Measurements from ENCODE around the gene UBL3.

UBL3 gene

DNA sequence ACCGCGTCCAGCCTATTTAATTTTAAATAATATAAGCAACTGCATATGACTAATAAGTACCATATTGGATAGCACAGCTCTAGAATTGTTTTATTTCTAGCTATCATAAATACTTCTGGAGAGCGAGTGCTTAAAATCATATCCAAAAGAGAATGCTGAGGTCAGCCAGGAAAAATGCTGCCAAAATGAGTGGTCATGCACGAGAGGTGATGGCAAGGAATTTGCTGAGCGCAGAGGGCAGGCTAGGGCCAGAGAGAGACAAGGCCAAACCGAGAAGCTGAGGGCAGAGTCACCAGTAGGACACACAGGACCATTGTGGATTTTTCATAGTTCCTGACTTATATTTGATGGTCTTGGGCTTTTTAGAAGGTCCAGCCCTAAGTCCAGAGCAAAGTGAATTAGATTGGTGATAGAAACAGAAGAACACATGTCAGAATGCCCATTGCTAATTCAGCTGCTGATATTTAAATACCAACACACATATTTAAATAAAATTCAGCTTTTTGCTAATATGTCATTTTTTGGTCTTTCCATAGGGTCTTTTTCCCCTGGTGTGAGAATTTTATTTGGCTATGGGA lies 33.6 kb upstream of the UBL3 start:
- Histone ChIP-seq H3K36me3 (ENCODE audit: control insufficient read depth, insufficient read depth, low read length) (no peaks in the 10 kb centered on the region), H3K4me3 (replicated peaks; ENCODE audit: low read depth, low read length) (no peak overlapping the region), H3K27me3 (replicated peaks; ENCODE audit: control insufficient read depth, insufficient read depth, low read length) (no peaks in the 10 kb centered on the region)
- TF ChIP-seq, protein P1, sequence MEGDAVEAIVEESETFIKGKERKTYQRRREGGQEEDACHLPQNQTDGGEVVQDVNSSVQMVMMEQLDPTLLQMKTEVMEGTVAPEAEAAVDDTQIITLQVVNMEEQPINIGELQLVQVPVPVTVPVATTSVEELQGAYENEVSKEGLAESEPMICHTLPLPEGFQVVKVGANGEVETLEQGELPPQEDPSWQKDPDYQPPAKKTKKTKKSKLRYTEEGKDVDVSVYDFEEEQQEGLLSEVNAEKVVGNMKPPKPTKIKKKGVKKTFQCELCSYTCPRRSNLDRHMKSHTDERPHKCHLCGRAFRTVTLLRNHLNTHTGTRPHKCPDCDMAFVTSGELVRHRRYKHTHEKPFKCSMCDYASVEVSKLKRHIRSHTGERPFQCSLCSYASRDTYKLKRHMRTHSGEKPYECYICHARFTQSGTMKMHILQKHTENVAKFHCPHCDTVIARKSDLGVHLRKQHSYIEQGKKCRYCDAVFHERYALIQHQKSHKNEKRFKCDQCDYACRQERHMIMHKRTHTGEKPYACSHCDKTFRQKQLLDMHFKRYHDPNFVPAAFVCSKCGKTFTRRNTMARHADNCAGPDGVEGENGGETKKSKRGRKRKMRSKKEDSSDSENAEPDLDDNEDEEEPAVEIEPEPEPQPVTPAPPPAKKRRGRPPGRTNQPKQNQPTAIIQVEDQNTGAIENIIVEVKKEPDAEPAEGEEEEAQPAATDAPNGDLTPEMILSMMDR (IDR thresholded peaks at IDR 0.05; ENCODE audit: insufficient read depth, low read length, poor library complexity, severe bottlenecking), result no peak
- DNase-seq (ENCODE audit: extremely low read depth, insufficient read length), result no peak

DNA sequence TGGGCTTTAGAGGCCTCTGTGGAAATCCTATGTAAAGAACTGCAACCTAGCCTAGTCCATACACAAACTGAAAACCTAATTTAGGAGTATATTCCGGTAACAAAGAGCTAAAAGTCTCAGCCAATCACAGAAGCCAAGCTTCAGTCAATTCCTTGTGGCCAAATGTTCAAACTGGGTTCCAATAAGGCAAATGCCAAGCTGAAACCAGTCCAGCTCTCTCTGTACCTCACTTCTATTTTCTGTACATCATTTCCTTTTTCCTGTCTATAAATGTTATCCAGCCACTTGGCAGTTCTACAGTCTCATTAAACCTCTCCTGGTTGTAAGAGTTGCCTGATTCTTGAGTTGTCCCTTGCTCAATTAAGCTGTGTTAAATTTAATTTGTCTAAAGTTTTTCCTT lies 31.7 kb upstream of the UBL3 start:
- TF ChIP-seq, protein P1 (IDR thresholded peaks at IDR 0.05; ENCODE audit: insufficient read depth, low read length, poor library complexity, severe bottlenecking), result no peak
- DNase-seq (ENCODE audit: extremely low read depth, insufficient read length), result no peak
- no peaks in the 10 kb centered on the region for H3K36me3 ChIP-seq (ENCODE audit: control insufficient read depth, insufficient read depth, low read length)
- H3K4me3 ChIP-seq (replicated peaks; ENCODE audit: low read depth, low read length), result no peak overlapping the region
- H3K27me3 ChIP-seq (replicated peaks; ENCODE audit: control insufficient read depth, insufficient read depth, low read length), result no peaks in the 10 kb centered on the region

DNA sequence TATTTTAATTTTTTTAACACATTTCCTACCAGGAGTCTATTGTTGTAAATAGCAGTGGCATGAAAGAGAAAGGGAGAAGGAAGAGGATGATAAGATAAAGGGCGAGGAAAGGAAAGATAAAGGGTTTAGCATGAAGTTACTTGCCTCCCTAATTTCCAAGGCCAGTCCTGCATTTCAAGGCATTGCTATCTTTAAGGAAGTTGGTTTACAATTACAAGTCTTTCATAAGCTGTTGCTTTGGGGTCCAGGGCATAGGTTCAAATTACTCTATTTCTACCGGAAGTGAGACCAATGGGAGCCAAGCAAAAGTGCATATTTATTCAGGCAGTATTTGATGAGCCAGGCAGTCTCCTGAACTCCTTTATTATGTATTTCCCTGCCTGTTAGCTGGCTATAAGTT lies 27.7 kb upstream of the UBL3 start:
- no peak overlapping the region for H3K4me3 ChIP-seq (replicated peaks; ENCODE audit: low read depth, low read length)
- no peaks in the 10 kb centered on the region for H3K27me3 ChIP-seq (replicated peaks; ENCODE audit: control insufficient read depth, insufficient read depth, low read length)
- TF ChIP-seq, protein P1 (IDR thresholded peaks at IDR 0.05; ENCODE audit: insufficient read depth, low read length, poor library complexity, severe bottlenecking), result no peak
- no peaks in the 10 kb centered on the region for H3K36me3 ChIP-seq (ENCODE audit: control insufficient read depth, insufficient read depth, low read length)
- no peak for DNase-seq (ENCODE audit: extremely low read depth, insufficient read length)

DNA sequence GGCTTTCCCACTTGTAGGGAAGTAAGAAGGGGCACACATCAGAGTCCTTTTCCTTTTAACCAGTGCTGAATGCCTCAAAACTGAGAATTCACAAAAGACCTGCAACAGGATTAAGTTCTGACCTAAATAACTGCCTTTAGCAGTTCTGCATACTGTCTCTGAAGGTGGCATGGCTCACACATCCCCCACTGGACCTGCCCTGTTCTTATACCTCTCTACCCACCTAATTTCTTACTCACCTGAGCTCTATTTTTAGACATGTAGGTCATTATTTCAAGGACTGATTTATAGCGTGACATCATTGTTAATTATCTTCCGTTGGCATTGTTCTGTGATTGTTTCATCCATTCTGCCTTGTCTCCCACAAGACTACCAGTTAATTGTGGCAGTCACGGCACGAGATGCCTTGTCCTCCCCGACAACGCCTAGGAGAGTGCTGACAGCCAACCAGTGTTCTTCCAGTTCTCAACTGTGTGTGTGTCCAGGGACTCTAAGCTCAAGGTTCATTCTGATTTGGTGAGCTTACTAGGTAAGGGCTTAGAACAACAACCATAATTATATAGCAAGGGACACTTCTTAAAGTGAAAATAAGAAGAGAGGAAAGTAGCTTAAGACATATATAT lies 27.1 kb upstream of the UBL3 start:
- Histone ChIP-seq H3K4me3 (replicated peaks; ENCODE audit: low read depth, low read length) (no peak overlapping the region), H3K27me3 (replicated peaks; ENCODE audit: control insufficient read depth, insufficient read depth, low read length) (no peaks in the 10 kb centered on the region), H3K36me3 (ENCODE audit: control insufficient read depth, insufficient read depth, low read length) (no peaks in the 10 kb centered on the region)
- TF ChIP-seq, protein P1 (IDR thresholded peaks at IDR 0.05; ENCODE audit: insufficient read depth, low read length, poor library complexity, severe bottlenecking), result no peak
- DNase-seq (ENCODE audit: extremely low read depth, insufficient read length), result no peak

DNA sequence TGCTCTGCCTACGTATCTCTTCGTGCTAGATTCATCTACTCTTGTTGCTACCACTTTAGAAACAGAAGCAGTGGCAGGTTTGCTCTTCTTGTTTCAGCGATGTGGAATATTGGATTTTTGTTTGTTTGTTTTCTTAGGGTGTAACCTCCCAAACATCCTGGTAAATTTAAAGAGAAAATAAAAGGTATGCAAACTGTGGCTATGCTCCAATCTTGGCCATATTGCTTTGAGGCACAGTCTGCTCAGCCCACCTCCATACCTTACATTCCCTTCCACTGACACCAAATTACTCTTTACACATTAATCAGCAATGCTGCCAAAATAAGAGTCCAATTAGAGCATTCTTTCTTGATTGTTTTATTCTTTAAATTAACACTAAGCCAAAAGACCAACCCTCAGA lies 25.2 kb upstream of the UBL3 start:
- no peaks in the 10 kb centered on the region for H3K36me3 ChIP-seq (ENCODE audit: control insufficient read depth, insufficient read depth, low read length)
- H3K4me3 ChIP-seq (replicated peaks; ENCODE audit: low read depth, low read length), result no peak overlapping the region
- no peak for DNase-seq (ENCODE audit: extremely low read depth, insufficient read length)
- TF ChIP-seq, protein P1 (IDR thresholded peaks at IDR 0.05; ENCODE audit: insufficient read depth, low read length, poor library complexity, severe bottlenecking), result no peak
- no peaks in the 10 kb centered on the region for H3K27me3 ChIP-seq (replicated peaks; ENCODE audit: control insufficient read depth, insufficient read depth, low read length)

All from GM06990 (cell line).